SK-N-SH treated with all-trans-retinoic acid at 6 μM for 48 hours (cell line): Measurements from ENCODE around the gene RAD51B.

Source experiments
- ATAC-seq: fragments of 200-7000 bp; cut with Tn5 transposase; 3 replicates; pipeline ENCODE4 v1.9.1; 2020; ENCODE audit warnings: mild to moderate bottlenecking, moderate library complexity
- ARNTL ChIP-seq: fragments of 450-650 bp; formaldehyde crosslinking; IDR thresholded peaks from 2 replicates; pipeline ENCODE4 v1.5.0; 2020; ENCODE audit warnings: low read depth, mild to moderate bottlenecking, moderate library complexity, borderline replicate concordance
- CREB5 ChIP-seq: fragments of 250-450 bp; sonication (Bioruptor Pico); IDR thresholded peaks from 2 replicates; pipeline ENCODE4 v1.5.1; 2020; ENCODE audit warnings: low read depth, mild to moderate bottlenecking, moderate library complexity
- CSRNP3 ChIP-seq: fragments of 250-450 bp; sonication (Bioruptor Pico); IDR thresholded peaks from 2 replicates; pipeline ENCODE4 v1.5.1; 2021; ENCODE audit warnings: mild to moderate bottlenecking, moderate library complexity
- ESRRG ChIP-seq: fragments of 250-450 bp; sonication (Bioruptor Pico); IDR thresholded peaks from 2 replicates; pipeline ENCODE4 v1.6.1; 2021; ENCODE audit warnings: mild to moderate bottlenecking
- ISL1 ChIP-seq: fragments of 250-450 bp; sonication (Bioruptor Pico); IDR thresholded peaks from 2 replicates; pipeline ENCODE4 v2.1.2; 2022; ENCODE audit warnings: mild to moderate bottlenecking, moderate library complexity
- OSR1 ChIP-seq: fragments of 250-450 bp; sonication (Bioruptor Pico); IDR thresholded peaks from 2 replicates; pipeline ENCODE4 v1.8.0; 2022; ENCODE audit warnings: moderate library complexity, mild to moderate bottlenecking, inconsistent platforms
- POU6F1 ChIP-seq: fragments of 250-450 bp; sonication (Bioruptor Pico); IDR thresholded peaks from 2 replicates; pipeline ENCODE4 v1.8.0; 2021; ENCODE audit warnings: low read depth, mild to moderate bottlenecking, moderate library complexity, borderline replicate concordance
- PPARA ChIP-seq: fragments of 250-450 bp; sonication (Bioruptor Pico); IDR thresholded peaks from 2 replicates; pipeline ENCODE4 v1.5.0; 2020; ENCODE audit warnings: mild to moderate bottlenecking, borderline replicate concordance
- RARB ChIP-seq: fragments of 250-450 bp; sonication (Bioruptor Pico); IDR thresholded peaks from 2 replicates; pipeline ENCODE4 v1.8.0; 2021; ENCODE audit warnings: mild to moderate bottlenecking, moderate library complexity
- SNAI2 ChIP-seq: fragments of 250-450 bp; sonication (Bioruptor Pico); IDR thresholded peaks from 2 replicates; pipeline ENCODE4 v1.5.0; 2020; ENCODE audit warnings: mild to moderate bottlenecking, moderate library complexity
- TCF4 ChIP-seq: fragments of 250-450 bp; sonication (Bioruptor Pico); IDR thresholded peaks from 2 replicates; pipeline ENCODE4 v1.8.0; 2021; ENCODE audit warnings: mild to moderate bottlenecking, moderate library complexity, borderline replicate concordance
- TOX ChIP-seq: fragments of 250-450 bp; sonication (Bioruptor Pico); IDR thresholded peaks from 2 replicates; pipeline ENCODE4 v1.8.0; 2021; ENCODE audit warnings: mild to moderate bottlenecking, moderate library complexity, borderline replicate concordance
- TSHZ2 ChIP-seq: fragments of 250-450 bp; sonication (Bioruptor Pico); IDR thresholded peaks from 2 replicates; pipeline ENCODE4 v1.5.0; 2020; ENCODE audit warnings: mild to moderate bottlenecking, moderate library complexity
- ZC3H10 ChIP-seq: fragments of 250-450 bp; sonication (Bioruptor Pico); IDR thresholded peaks from 2 replicates; pipeline ENCODE4 v1.5.1; 2021; ENCODE audit warnings: mild to moderate bottlenecking, moderate library complexity
- ZFP3 ChIP-seq: fragments of 250-450 bp; sonication (Bioruptor Pico); IDR thresholded peaks from 2 replicates; pipeline ENCODE4 v1.5.0; 2020; ENCODE audit warnings: mild to moderate bottlenecking, moderate library complexity
- ZFP30 ChIP-seq: fragments of 450-650 bp; formaldehyde crosslinking; IDR thresholded peaks from 2 replicates; pipeline ENCODE4 v1.5.0; 2022; ENCODE audit warnings: mild to moderate bottlenecking, moderate library complexity
- ZNF565 ChIP-seq: fragments of 450-650 bp; formaldehyde crosslinking; conservative IDR thresholded peaks from 2 replicates; pipeline ENCODE4 v1.5.0; 2020; ENCODE audit warnings: low read depth, mild to moderate bottlenecking, moderate library complexity
- ZNF70 ChIP-seq: fragments of 450-650 bp; formaldehyde crosslinking; IDR thresholded peaks from 2 replicates; pipeline ENCODE4 v1.5.0; 2020; ENCODE audit warnings: mild to moderate bottlenecking, moderate library complexity
- ZNF8 ChIP-seq: fragments of 450-650 bp; formaldehyde crosslinking; IDR thresholded peaks from 2 replicates; pipeline ENCODE4 v1.5.0; 2020; ENCODE audit warnings: mild to moderate bottlenecking, moderate library complexity

Gene RAD51B

GRCh38 chr14:68643673-68644072, 824.1 kb downstream of the RAD51B start (continued):
- no peak for TF ChIP-seq CSRNP3 (CRISPR knock-in tag)
- no peak for TF ChIP-seq ZFP30
- TF ChIP-seq ZC3H10: no peak
- no peak for TF ChIP-seq ARNTL (CRISPR knock-in tag)
- TF ChIP-seq ZNF70: no peak
- TF ChIP-seq, all 23 proteins: peak for 0

GRCh38 chr14:68644101-68644500, 824.5 kb downstream of the RAD51B start:
- ATAC-seq: no peak

GRCh38 chr14:68645371-68645770, 825.8 kb downstream of the RAD51B start:
- no peak for ATAC-seq
- TF ChIP-seq PPARA (CRISPR knock-in tag) (no peak), ZNF565 (no peak)

More at GRCh38 chr14:68644101-68644500, 824.5 kb downstream of the RAD51B start:
- TF ChIP-seq ZNF565: no peak
- no peak for TF ChIP-seq POU6F1 (CRISPR knock-in tag)
- no peak for TF ChIP-seq RARB
- no peak for TF ChIP-seq PPARA (CRISPR knock-in tag)
- no peak for TF ChIP-seq ZFP3
- no peak for TF ChIP-seq CSRNP3 (CRISPR knock-in tag)
- TF ChIP-seq SNAI2 (CRISPR knock-in tag): no peak
- no peak for TF ChIP-seq ZNF8 (CRISPR knock-in tag)
- TF ChIP-seq ESRRG: no peak
- TF ChIP-seq TSHZ2 (CRISPR knock-in tag): no peak
- no peak for TF ChIP-seq ZC3H10
- TF ChIP-seq TCF4: no peak
- no peak for TF ChIP-seq ISL1 (CRISPR knock-in tag)

GRCh38 chr14:68649476-68650189, 830.1 kb downstream of the RAD51B start:
- ATAC-seq: no peak
- no peak for TF ChIP-seq POU6F1 (CRISPR knock-in tag)
- no peak for TF ChIP-seq RARB
- no peak for TF ChIP-seq TOX (CRISPR knock-in tag)
- TF ChIP-seq CREB5 (CRISPR knock-in tag): no peak
- TF ChIP-seq ARNTL (CRISPR knock-in tag): no peak
- no peak for TF ChIP-seq ZFP3
- no peak for TF ChIP-seq TSHZ2 (CRISPR knock-in tag)
- no peak for TF ChIP-seq ZNF8 (CRISPR knock-in tag)
- TF ChIP-seq SNAI2 (CRISPR knock-in tag): no peak
- no peak for TF ChIP-seq ISL1 (CRISPR knock-in tag)
- no peak for TF ChIP-seq ZC3H10
- TF ChIP-seq OSR1: no peak
- no peak for TF ChIP-seq ZNF70
